ENCODE results near the gene CTRB1. TPM values are rescaled to one million over a fixed set of nuclear protein-coding genes. Genes with fewer than 3 reads are reported as not detected.

The CTRB1 gene
- total and polyA plus RNA-seq, 8 donors: 14,339 to 37,242 (median 26,434) TPM

DNA sequence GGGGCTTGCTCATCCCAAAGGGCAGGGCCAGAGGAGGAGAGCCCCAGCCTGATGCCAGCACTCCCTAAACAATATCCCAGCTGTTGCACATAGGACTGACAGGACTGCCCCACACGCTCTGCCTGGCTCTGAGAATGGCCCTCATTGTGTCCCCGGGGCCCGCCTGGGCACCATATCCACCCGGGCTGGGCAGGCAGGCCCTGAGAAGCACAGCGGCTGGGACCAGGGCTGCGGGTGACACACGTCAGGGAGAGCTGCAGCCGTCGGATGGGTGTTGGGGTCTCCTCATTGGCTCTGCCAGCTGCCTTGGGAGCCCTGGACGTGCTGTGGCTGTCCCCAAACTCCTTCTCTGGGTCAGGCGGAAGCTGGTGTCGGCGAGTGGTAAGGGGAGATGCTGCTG lies 28.5 kb downstream of the CTRB1 start:
- ATAC-seq: no peak
- no peaks in the 10 kb centered on the region for H3K9me3 ChIP-seq
- TF ChIP-seq, protein P1, sequence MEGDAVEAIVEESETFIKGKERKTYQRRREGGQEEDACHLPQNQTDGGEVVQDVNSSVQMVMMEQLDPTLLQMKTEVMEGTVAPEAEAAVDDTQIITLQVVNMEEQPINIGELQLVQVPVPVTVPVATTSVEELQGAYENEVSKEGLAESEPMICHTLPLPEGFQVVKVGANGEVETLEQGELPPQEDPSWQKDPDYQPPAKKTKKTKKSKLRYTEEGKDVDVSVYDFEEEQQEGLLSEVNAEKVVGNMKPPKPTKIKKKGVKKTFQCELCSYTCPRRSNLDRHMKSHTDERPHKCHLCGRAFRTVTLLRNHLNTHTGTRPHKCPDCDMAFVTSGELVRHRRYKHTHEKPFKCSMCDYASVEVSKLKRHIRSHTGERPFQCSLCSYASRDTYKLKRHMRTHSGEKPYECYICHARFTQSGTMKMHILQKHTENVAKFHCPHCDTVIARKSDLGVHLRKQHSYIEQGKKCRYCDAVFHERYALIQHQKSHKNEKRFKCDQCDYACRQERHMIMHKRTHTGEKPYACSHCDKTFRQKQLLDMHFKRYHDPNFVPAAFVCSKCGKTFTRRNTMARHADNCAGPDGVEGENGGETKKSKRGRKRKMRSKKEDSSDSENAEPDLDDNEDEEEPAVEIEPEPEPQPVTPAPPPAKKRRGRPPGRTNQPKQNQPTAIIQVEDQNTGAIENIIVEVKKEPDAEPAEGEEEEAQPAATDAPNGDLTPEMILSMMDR (IDR thresholded peaks at IDR 0.05): no peak
- WGBS, 2 donors: 73 to 79% methylated on average over 13 of the region's 13 CpGs
- H3K4me3 ChIP-seq: no peak overlapping the region
- H3K4me1 ChIP-seq: peaks cover 49 to 57% (median 52%) of the 10 kb centered on the region in 3 donors
- intact Hi-C loops (cut with DNase I): no loop called here
- peak overlapping the region in 3 of 4 donors; percentile 39 to 98 (median 95) for H3K27ac ChIP-seq
- peaks cover 0 to 5% (median 4%) of the 10 kb centered on the region in 3 donors for H3K36me3 ChIP-seq
- peak in 4 of 6 donors; percentile 14 to 74 (median 52) for DNase-seq
- no peak for FAIRE-seq
- H3K27me3 ChIP-seq: no peaks in the 10 kb centered on the region

DNA sequence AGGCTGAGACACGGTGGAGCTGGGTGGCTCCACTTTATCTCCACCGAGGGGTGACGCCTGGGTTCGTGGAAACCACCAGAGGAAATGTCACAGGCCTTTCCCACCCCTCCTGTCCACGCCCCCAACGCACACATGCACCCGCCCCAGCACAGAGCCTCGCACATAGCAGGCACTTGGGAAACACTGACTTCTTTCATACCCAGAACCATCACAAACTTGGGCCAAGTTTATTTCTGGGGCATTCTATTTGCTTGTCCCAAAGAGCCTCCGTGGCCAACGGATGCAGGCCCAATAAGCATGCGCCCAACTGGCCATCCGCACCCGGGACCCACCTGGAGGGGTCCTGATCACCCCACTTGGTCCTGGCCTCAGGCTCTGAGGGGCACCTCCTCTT lies 29.4 kb downstream of the CTRB1 start:
- H3K4me1 ChIP-seq: peaks cover 48 to 61% (median 54%) of the 10 kb centered on the region in 3 donors
- intact Hi-C loops (cut with DNase I): no loop called here
- FAIRE-seq (no peak), ATAC-seq (no peak), DNase-seq (peak in 3 of 6 donors; percentile 27 to 59 (median 39))
- H3K4me3 ChIP-seq: no peak overlapping the region
- no peaks in the 10 kb centered on the region for H3K36me3 ChIP-seq
- TF ChIP-seq, protein P1 (IDR thresholded peaks at IDR 0.05): no peak
- WGBS, 2 donors: 43 to 46% methylated on average over 13 of the region's 13 CpGs
- no peaks in the 10 kb centered on the region for H3K27me3 ChIP-seq
- peak overlapping the region in 3 of 4 donors; percentile 22 to 98 (median 95) for H3K27ac ChIP-seq
- no peaks in the 10 kb centered on the region for H3K9me3 ChIP-seq

DNA sequence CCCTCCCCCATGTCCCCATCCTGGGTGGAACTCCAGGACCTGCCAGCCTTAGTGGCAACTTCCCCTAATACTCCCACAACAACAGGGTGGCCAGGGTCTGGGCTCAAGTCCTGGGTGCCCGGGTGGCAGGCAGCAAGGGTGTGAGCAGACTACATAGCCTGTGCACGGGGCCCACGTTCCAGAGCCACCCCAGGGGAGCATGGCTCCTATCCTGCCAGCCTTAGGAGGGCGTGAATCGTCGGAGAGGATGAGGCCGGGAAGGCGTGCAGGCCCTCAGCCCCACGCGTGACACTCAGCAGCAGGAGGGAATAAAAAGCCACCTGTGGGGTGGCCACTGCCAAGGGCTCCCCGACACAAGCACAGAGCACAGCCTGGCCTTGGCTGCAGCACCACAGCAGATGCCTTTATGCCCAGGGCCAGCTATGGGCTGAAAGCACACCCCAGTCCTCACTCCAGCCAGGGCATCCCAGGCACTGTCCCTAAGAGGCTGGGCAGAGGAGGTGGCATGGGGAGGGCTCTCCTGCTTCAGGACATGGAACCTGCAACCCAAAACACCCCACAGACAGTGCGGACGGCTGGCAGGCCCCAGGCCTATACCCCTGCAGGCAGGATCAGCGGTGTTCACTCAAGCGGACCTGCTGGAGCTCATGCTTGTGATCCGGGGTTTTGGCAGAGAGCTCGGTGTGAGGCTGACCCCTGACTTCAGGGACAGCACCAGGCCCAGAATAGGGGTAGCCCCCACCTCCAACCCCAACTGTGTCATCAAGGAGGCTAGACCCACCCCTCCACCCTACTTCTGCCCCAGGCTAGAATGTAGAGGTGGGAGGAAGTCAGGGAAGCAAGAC lies 30.0 kb downstream of the CTRB1 start:
- TF ChIP-seq, protein P1 (IDR thresholded peaks at IDR 0.05): no peak
- peaks cover 41 to 60% (median 49%) of the 10 kb centered on the region in 3 donors for H3K4me1 ChIP-seq
- peak overlapping the region in 1 of 4 donors; percentile 90 for H3K4me3 ChIP-seq
- H3K27me3 ChIP-seq: no peaks in the 10 kb centered on the region
- no peak for ATAC-seq
- peak in 3 of 6 donors; percentile 28 to 75 (median 56) for DNase-seq
- intact Hi-C loops (cut with DNase I): no loop called here
- FAIRE-seq: no peak
- WGBS, 2 donors: 64 to 71% methylated on average over 17 of the region's 17 CpGs
- H3K36me3 ChIP-seq: no peaks in the 10 kb centered on the region
- no peaks in the 10 kb centered on the region for H3K9me3 ChIP-seq
- H3K27ac ChIP-seq: peak overlapping the region in 3 of 4 donors; percentile 95 to 98 (median 96)

DNA sequence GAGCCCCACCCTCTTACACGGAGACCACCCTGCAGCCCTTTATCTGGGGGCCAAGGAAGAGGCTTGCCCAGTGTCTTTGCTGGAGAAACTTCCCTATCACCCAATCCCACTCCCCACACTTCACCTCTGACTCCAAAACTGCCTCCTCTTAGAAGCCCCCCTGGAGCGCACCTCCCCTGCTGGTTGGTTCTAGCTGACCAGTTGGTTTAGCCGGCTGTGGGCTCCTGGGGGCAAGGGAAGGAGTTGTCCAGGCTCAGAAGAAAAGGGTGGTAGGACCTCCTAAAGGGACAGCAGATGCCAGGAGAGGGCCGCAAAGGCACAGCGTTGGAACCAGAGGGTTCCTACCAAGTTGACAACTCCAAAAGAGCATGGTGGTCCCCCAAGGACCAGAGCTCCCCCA lies 30.7 kb downstream of the CTRB1 start:
- no peaks in the 10 kb centered on the region for H3K9me3 ChIP-seq
- no peak for ATAC-seq
- TF ChIP-seq, protein P1 (IDR thresholded peaks at IDR 0.05): no peak
- peak in 3 of 6 donors; percentile 16 to 54 (median 37) for DNase-seq
- no peaks in the 10 kb centered on the region for H3K36me3 ChIP-seq
- intact Hi-C loops (cut with DNase I): no loop called here
- H3K27ac ChIP-seq: peak overlapping the region; percentile 95 to 99 (median 97)
- no peak for FAIRE-seq
- H3K27me3 ChIP-seq: no peaks in the 10 kb centered on the region
- WGBS, 2 donors: 58 to 63% methylated on average over 5 of the region's 5 CpGs
- H3K4me3 ChIP-seq: peak overlapping the region in 2 of 4 donors; percentile 90 to 95
- peaks cover 39 to 53% (median 42%) of the 10 kb centered on the region in 3 donors for H3K4me1 ChIP-seq
